Mesendoderm (in vitro differentiated cells): ENCODE results near the gene WDR82. TPM values are rescaled to one million over a fixed set of nuclear protein-coding genes. Genes with fewer than 3 reads are reported as not detected.

ENCODE experiments used
- DNase-seq: peaks from one replicate; pipeline ENCODE4 v3.0.0; 2013
- H2AK5ac ChIP-seq: 2 replicates; pipeline ENCODE4 v1.6.1; 2013; ENCODE audit warnings: low read length, inconsistent platforms
- H2BK120ac ChIP-seq: 2 replicates; pipeline ENCODE4 v1.6.1; 2013; ENCODE audit warnings: low read depth, mild to moderate bottlenecking, low read length, moderate library complexity, mixed read lengths
- H2BK15ac ChIP-seq: replicated peaks from 2 replicates; pipeline ENCODE4 v1.6.1; 2013; ENCODE audit warnings: low read depth, mild to moderate bottlenecking, moderate library complexity
- H2BK5ac ChIP-seq: 2 replicates; pipeline ENCODE4 v1.6.1; 2013; ENCODE audit warnings: low read length, inconsistent platforms
- H3K18ac ChIP-seq: 2 replicates; pipeline ENCODE4 v1.6.1; 2013; ENCODE audit warnings: mild to moderate bottlenecking, low read length, mixed read lengths
- H3K23ac ChIP-seq: one replicate; pipeline ENCODE4 v1.6.1; 2013; ENCODE audit warnings: low read length
- H3K27ac ChIP-seq: 2 replicates; pipeline ENCODE4 v1.5.1; 2013; ENCODE audit warnings: low read depth, mild to moderate bottlenecking, inconsistent platforms, low read length, moderate library complexity
- H3K27me3 ChIP-seq: 2 replicates; pipeline ENCODE4 v1.6.1; 2013; ENCODE audit warnings: low read length, control low read depth, mild to moderate bottlenecking, inconsistent platforms; ENCODE audit not compliant: insufficient read depth, poor library complexity
- H3K36me3 ChIP-seq: 2 replicates; pipeline ENCODE4 v1.6.1; 2013; ENCODE audit warnings: low read length, inconsistent platforms; ENCODE audit not compliant: control insufficient read depth, insufficient read depth
- H3K4ac ChIP-seq: one replicate; pipeline ENCODE4 v1.6.1; 2013; ENCODE audit warnings: low read depth, mild to moderate bottlenecking, low read length, moderate library complexity
- H3K4me1 ChIP-seq: 2 replicates; pipeline ENCODE4 v1.6.1; 2013; ENCODE audit warnings: low read depth, low read length, inconsistent platforms; ENCODE audit not compliant: control insufficient read depth
- H3K4me2 ChIP-seq: 2 replicates; pipeline ENCODE4 v1.6.1; 2013; ENCODE audit warnings: low read length
- H3K4me3 ChIP-seq: 2 replicates; pipeline ENCODE4 v1.5.1; 2013; ENCODE audit warnings: mild to moderate bottlenecking, low read length
- H3K56ac ChIP-seq: one replicate; pipeline ENCODE4 v1.6.1; 2013; ENCODE audit warnings: low read length
- H3K79me1 ChIP-seq: 2 replicates; pipeline ENCODE4 v1.6.1; 2013; ENCODE audit warnings: low read length, inconsistent platforms
- H3K79me2 ChIP-seq: 2 replicates; pipeline ENCODE4 v1.6.1; 2013; ENCODE audit warnings: mild to moderate bottlenecking, low read length; ENCODE audit not compliant: control insufficient read depth, insufficient read depth
- H3K9ac ChIP-seq: 2 replicates; pipeline ENCODE4 v1.6.1; 2013; ENCODE audit warnings: low read length, inconsistent platforms
- H4K5ac ChIP-seq: one replicate; pipeline ENCODE4 v1.6.1; 2013; ENCODE audit warnings: low read length
- H4K8ac ChIP-seq: one replicate; pipeline ENCODE4 v1.6.1; 2013; ENCODE audit warnings: low read depth, mild to moderate bottlenecking, control low read depth, low read length, moderate library complexity
- WGBS: extraction: QIAGEN DNeasy Blood & Tissue Kit; methylation state at CpG from one replicate; pipeline ENCODE4 v1.1.7; 2013; ENCODE audit warnings: low lambda C conversion rate, missing lambda C conversion rate; ENCODE audit not compliant: insufficient coverage; ENCODE audit errors: extremely low coverage; 5-methylcytosine and 5-hydroxymethylcytosine counted together
- polyA plus RNA-seq, 2 experiments: library from polyadenylated mRNA; stranded (reverse); fragments of 200-250 nt; gene quantifications; one replicate each; pipeline ENCODE4 v1.2.3, GENCODE V29; 2013

The WDR82 gene, protein sequence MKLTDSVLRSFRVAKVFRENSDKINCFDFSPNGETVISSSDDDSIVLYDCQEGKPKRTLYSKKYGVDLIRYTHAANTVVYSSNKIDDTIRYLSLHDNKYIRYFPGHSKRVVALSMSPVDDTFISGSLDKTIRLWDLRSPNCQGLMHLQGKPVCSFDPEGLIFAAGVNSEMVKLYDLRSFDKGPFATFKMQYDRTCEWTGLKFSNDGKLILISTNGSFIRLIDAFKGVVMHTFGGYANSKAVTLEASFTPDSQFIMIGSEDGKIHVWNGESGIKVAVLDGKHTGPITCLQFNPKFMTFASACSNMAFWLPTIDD
- polyA plus RNA-seq (2013, experiment 1 of 2) = 39.2 TPM
- 38.6 TPM for polyA plus RNA-seq (2013, experiment 2 of 2)

DNA sequence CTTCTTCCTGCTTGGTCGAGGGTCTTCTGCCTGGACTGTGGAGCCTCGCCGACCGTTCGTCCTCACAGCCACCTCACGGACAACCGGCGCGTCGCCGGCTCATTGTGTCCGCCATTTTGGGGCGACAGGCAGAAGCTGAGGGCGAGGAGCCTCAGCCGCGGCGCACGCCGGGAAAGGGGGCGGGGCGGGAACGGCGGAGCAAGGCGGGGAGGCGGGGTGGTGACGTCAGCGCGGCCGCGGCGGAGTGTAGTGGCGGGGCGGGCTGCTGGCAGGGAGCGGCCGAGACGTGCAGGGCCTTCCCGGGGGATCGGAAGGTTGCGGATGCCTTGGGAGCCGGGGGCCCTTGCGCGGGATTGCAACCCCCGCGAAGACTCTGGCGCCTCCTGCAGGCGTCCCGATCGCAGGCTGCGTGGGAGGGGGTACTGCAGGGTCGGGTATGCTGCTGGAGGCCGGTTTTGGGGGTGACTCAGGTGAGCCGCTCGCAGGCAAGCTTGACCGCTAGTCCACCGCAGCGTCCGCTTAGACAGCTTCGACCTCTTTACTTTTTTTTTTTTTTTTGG is at the start of gene WDR82:
TSS of gene WDR82 (minus strand) at position 140 of the 560 bp plus-strand sequence. CDS start 288 bp downstream, outside the sequence.
- no peaks in the 10 kb centered on the region for H3K36me3 ChIP-seq
- H3K9ac ChIP-seq = peak within 1 kb of the TSS; percentile 99
- H3K4ac ChIP-seq = peak within 1 kb of the TSS; percentile 91
- H2BK5ac ChIP-seq = peak within 1 kb of the TSS; percentile 87
- H2BK15ac ChIP-seq = no peak within 1 kb of the TSS
- no peak within 1 kb of the TSS for H4K8ac ChIP-seq
- H3K4me1 ChIP-seq = peaks cover 3% of the 10 kb centered on the region
- H3K4me3 ChIP-seq = peak within 1 kb of the TSS; percentile 94
- H2AK5ac ChIP-seq = peak within 1 kb of the TSS; percentile 6
- H3K27me3 ChIP-seq = no peaks in the 10 kb centered on the region
- H3K23ac ChIP-seq = peak within 1 kb of the TSS; percentile 97
- peak within 1 kb of the TSS; percentile 59 for H3K4me2 ChIP-seq
- peak within 1 kb of the TSS; percentile 96 for H3K18ac ChIP-seq
- peak within 1 kb of the TSS; percentile 90 for H3K27ac ChIP-seq
- DNase-seq = peak; percentile 96
- H3K79me1 ChIP-seq = peaks cover 2% of the 10 kb centered on the region
- peaks cover 44% of the 10 kb centered on the region for H3K79me2 ChIP-seq
- H4K5ac ChIP-seq = no peak within 1 kb of the TSS
- peak within 1 kb of the TSS; percentile 6 for H2BK120ac ChIP-seq
- no CpG with 5 or more reads among the region's 58 CpGs for WGBS
- H3K56ac ChIP-seq = peak within 1 kb of the TSS; percentile 100

DNA sequence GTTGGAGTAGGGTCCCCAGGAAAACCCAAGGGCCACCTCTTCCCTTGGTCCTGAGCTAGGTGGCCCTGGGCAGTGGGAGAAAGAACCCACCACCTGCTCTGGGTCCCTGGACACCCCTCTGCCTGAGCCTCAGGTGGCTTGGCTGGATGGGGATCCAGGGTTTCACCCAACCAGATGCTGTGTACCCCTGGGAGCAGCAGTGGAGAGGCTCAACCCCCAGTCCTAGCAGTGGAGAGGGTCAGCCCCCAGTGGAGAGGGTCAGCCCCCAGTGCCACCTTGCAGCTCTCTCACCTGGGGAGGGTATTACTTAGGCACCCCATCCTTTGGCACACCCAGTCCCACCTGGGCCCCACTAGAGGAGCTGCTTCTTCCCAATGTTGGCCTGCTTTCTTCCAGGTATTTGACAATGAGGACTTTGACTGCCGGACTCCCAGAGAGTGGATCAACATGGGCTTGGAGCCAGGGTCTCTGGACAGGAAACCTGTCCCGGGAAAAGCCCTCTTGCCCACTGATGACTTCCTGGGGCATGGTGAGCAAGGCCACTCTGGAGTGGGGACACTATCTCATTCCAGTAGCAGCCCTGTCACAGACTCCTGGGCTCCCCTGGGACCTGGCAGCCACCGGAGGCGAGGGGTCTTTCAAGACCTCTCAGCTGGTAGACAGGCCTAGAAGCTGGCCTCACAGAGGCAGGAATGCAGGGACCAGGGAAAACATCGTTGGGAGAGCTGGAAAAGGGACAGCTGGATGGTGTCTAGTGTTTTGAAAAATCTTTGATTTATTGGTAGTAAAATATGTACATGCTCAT is 49.2 kb upstream of the WDR82 start:
- H3K18ac ChIP-seq = no peak overlapping the region
- no peak overlapping the region for H3K4ac ChIP-seq
- no peak overlapping the region for H3K27ac ChIP-seq
- H3K36me3 ChIP-seq = no peaks in the 10 kb centered on the region
- no peaks in the 10 kb centered on the region for H3K79me1 ChIP-seq
- no peak overlapping the region for H2AK5ac ChIP-seq
- no peaks in the 10 kb centered on the region for H3K27me3 ChIP-seq
- H4K8ac ChIP-seq = no peak overlapping the region
- H3K23ac ChIP-seq = no peak overlapping the region
- no peaks in the 10 kb centered on the region for H3K4me1 ChIP-seq
- no peak overlapping the region for H3K9ac ChIP-seq
- H3K4me3 ChIP-seq = no peak overlapping the region
- no peak for DNase-seq
- H4K5ac ChIP-seq = no peak overlapping the region
- H3K4me2 ChIP-seq = no peak overlapping the region
- WGBS = no CpG with 5 or more reads among the region's 5 CpGs
- H2BK15ac ChIP-seq = no peak overlapping the region
- no peak overlapping the region for H3K56ac ChIP-seq
- H3K79me2 ChIP-seq = no peaks in the 10 kb centered on the region
- H2BK120ac ChIP-seq = no peak overlapping the region
- H2BK5ac ChIP-seq = no peak overlapping the region

DNA sequence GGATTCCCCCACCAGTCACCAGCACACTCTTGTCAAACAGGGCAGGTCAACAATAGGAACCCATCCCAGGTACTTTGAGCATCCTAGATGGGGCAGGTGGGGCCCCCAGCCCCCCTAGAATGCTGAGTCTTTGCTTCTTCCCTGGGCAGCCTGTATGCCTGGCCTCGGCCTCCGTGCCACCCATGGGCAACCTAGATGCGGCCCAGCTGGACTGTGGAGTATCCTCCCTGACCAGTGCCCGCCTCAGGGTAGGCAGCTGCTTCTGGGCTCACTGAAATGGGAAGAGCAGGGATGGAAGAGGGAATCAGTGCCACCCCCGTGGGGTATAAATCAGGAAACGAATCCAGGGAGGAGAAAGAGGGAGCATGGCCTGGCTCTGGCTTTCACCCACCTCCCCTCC is 48.5 kb upstream of the WDR82 start:
- Histone ChIP-seq H3K4ac (no peak overlapping the region), H2BK15ac (no peak overlapping the region), H4K5ac (no peak overlapping the region), H3K56ac (no peak overlapping the region), H3K9ac (no peak overlapping the region), H2BK120ac (no peak overlapping the region), H3K27ac (no peak overlapping the region), H3K79me1 (no peaks in the 10 kb centered on the region), H3K4me2 (no peak overlapping the region), H3K36me3 (no peaks in the 10 kb centered on the region), H3K18ac (no peak overlapping the region), H3K27me3 (no peaks in the 10 kb centered on the region), H3K4me3 (no peak overlapping the region), H3K4me1 (no peaks in the 10 kb centered on the region), H3K23ac (no peak overlapping the region), H3K79me2 (no peaks in the 10 kb centered on the region), H4K8ac (no peak overlapping the region), H2AK5ac (no peak overlapping the region), H2BK5ac (no peak overlapping the region)
- DNase-seq = no peak
- no CpG with 5 or more reads among the region's 6 CpGs for whole genome bisulfite sequencing

DNA sequence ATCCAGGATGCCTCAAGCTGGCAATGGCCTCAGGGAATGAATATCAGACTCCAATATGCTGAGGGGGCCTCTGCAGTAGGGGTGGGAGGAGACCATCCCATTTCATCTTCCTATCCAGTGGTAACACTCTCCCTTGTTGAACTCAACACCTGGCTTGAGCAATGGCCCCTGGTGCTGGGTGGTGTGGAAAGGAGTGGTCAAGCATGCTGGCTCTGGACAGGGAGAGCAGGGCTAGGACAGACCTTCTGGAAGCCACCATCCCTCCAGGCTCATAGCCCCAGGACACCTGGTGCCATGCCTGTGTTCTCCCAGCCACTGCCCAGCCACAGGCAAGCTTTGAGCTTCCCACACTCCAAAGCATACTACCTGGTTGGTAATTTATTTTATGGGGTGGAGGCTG is 47.2 kb upstream of the WDR82 start:
- H2BK120ac ChIP-seq = no peak overlapping the region
- H2BK5ac ChIP-seq = no peak overlapping the region
- no peak overlapping the region for H3K9ac ChIP-seq
- H3K27ac ChIP-seq = no peak overlapping the region
- H3K79me1 ChIP-seq = no peaks in the 10 kb centered on the region
- no peak overlapping the region for H3K4ac ChIP-seq
- no peaks in the 10 kb centered on the region for H3K4me1 ChIP-seq
- no peak for DNase-seq
- H3K4me2 ChIP-seq = no peak overlapping the region
- no peak overlapping the region for H3K18ac ChIP-seq
- H3K56ac ChIP-seq = no peak overlapping the region
- no peak overlapping the region for H2BK15ac ChIP-seq
- H3K79me2 ChIP-seq = no peaks in the 10 kb centered on the region
- H3K27me3 ChIP-seq = no peaks in the 10 kb centered on the region
- no peak overlapping the region for H3K4me3 ChIP-seq
- H4K8ac ChIP-seq = no peak overlapping the region
- H3K36me3 ChIP-seq = no peaks in the 10 kb centered on the region
- H2AK5ac ChIP-seq = no peak overlapping the region
- no peak overlapping the region for H4K5ac ChIP-seq
- H3K23ac ChIP-seq = no peak overlapping the region

DNA sequence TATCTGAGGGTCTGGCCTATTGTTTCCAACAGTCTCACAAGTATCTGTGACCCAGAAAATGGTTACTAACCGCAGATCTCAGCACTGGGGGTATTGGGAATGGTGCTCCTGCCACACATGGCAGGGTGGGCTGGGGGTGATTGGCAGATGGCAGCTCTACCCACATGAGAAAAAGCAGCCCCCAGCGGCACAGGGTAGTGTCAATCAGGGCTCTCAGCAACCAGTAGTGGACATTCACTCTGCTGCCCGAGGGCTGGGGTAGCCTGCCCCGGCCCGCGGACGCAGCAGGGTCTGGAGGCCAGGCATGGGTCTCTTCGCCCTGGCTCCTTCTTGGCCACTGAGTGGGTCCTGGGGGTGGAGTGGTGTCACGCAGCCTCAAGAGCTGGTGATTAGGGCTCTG is 46.2 kb upstream of the WDR82 start:
- Histone ChIP-seq H2BK15ac (no peak overlapping the region), H3K79me1 (no peaks in the 10 kb centered on the region), H3K79me2 (no peaks in the 10 kb centered on the region), H2AK5ac (no peak overlapping the region), H3K27me3 (no peaks in the 10 kb centered on the region), H3K4me2 (no peak overlapping the region), H3K23ac (no peak overlapping the region), H3K27ac (no peak overlapping the region), H3K4me1 (no peaks in the 10 kb centered on the region), H3K4me3 (no peak overlapping the region), H3K9ac (no peak overlapping the region), H4K5ac (no peak overlapping the region), H2BK5ac (no peak overlapping the region), H3K36me3 (no peaks in the 10 kb centered on the region), H3K18ac (no peak overlapping the region), H3K56ac (no peak overlapping the region), H4K8ac (no peak overlapping the region), H2BK120ac (no peak overlapping the region), H3K4ac (no peak overlapping the region)
- no CpG with 5 or more reads among the region's 9 CpGs for WGBS
- no peak for DNase-seq
